ENCODE results near the gene HSD17B3. TPM values are rescaled to one million over a fixed set of nuclear protein-coding genes. Genes with fewer than 3 reads are reported as not detected.

HSD17B3 gene
- polyA plus RNA-seq, 1 of the 3 experiments (the other 2 are of a cell fraction) = 0.51 TPM

GRCh38 chr9:96258967-96259366 lies 43.0 kb downstream of the HSD17B3 start:
- Histone ChIP-seq H3K4me1 (ENCODE audit: control insufficient read depth in 1 of 2, insufficient read depth in 2 of 2, low read depth in 1 of 2, low read length in 1 of 2) (no peaks in the 10 kb centered on the region; a peak in 1 of 4 replicates), H4K20me1 (ENCODE audit: insufficient read depth) (no peaks in the 10 kb centered on the region), H3K4me2 (no peak overlapping the region), H3K4me3 (ENCODE audit: low read depth in 2 of 2, low read length in 1 of 2) (no peak overlapping the region), H2AFZ (ENCODE audit: low read depth) (no peak overlapping the region), H3K9me3 (no peaks in the 10 kb centered on the region), H3K9ac (no peak overlapping the region), H3K79me2 (ENCODE audit: insufficient read depth) (no peaks in the 10 kb centered on the region), H3K27ac (ENCODE audit: low read depth in 2 of 2, low read length in 1 of 2) (no peak overlapping the region), H3K9me2 (no peaks in the 10 kb centered on the region), H3F3A (replicated peaks; ENCODE audit: insufficient read depth) (no peaks in the 10 kb centered on the region), H3K27me3 (ENCODE audit: insufficient read depth) (no peaks in the 10 kb centered on the region), H3K36me3 (replicated peaks in 1 of 2; ENCODE audit: control insufficient read depth in 1 of 2, insufficient read depth in 2 of 2, low read length in 1 of 2) (no peaks in the 10 kb centered on the region)
- no peak for DNase-seq
- CTCF ChIA-PET = no interaction called here
- POLR2A ChIA-PET = interaction anchor here (0.6 kb wide), 1 partner anchor 906 kb away, joined by 3 read pairs; no protein-coding TSS in a partner anchor
- WGBS (ENCODE audit: low lambda C conversion rate) = 81% methylated on average over 4 of the region's 4 CpGs
- TF ChIP-seq FOXM1 (IDR thresholded peaks at IDR 0.05; ENCODE audit: low read depth) = no peak
- TF ChIP-seq TCF12 (IDR thresholded peaks at IDR 0.05) = no peak
- no peak for TF ChIP-seq FOXJ3 (CRISPR knock-in tag; IDR thresholded peaks at IDR 0.05)
- TF ChIP-seq IRF3 (IDR thresholded peaks at IDR 0.05; ENCODE audit: low read depth, low read length) = no peak
- TF ChIP-seq GABPA (IDR thresholded peaks at IDR 0.05; ENCODE audit: low read depth) = no peak
- TF ChIP-seq SIN3A (IDR thresholded peaks at IDR 0.05; ENCODE audit: borderline replicate concordance, low read depth, low read length) = no peak
- TF ChIP-seq MAX (IDR thresholded peaks at IDR 0.05; ENCODE audit: low read depth) = no peak
- TF ChIP-seq RXRA (IDR thresholded peaks at IDR 0.05; ENCODE audit: borderline replicate concordance, low read depth) = no peak
- no peak for TF ChIP-seq RCOR1 (IDR thresholded peaks at IDR 0.05; ENCODE audit: low read length)
- no peak for TF ChIP-seq NFIC (IDR thresholded peaks at IDR 0.05; ENCODE audit: borderline replicate concordance)
- TF ChIP-seq RAD21 (IDR thresholded peaks at IDR 0.05; ENCODE audit: low read length) = no peak
- no peak for TF ChIP-seq JUND (IDR thresholded peaks at IDR 0.05)
- TF ChIP-seq ELF1 (IDR thresholded peaks at IDR 0.05) = no peak
- TF ChIP-seq PBX3 (IDR thresholded peaks at IDR 0.05) = no peak
- TF ChIP-seq CHD2 (IDR thresholded peaks at IDR 0.05; ENCODE audit: low read length, partially characterized antibody) = no peak
- TF ChIP-seq SMC3 (IDR thresholded peaks at IDR 0.05; ENCODE audit: low read depth, low read length) = no peak
- TF ChIP-seq MXI1 (IDR thresholded peaks at IDR 0.05; ENCODE audit: low read depth, low read length) = no peak
- no peak for TF ChIP-seq USF2 (IDR thresholded peaks at IDR 0.05; ENCODE audit: borderline replicate concordance, low read depth, low read length)

Measured in SK-N-SH (cell line).